ENCODE data around the gene B4GALT7.
"Not testable (repeated sequence)": the region's sequence is repeated elsewhere in the genome, so short reads cannot be mapped to it uniquely, and the experiment has no call there.

- not testable (repeated sequence) for TF ChIP-seq POLR2AphosphoS5, POLR2A (IDR thresholded peaks at IDR 0.05)
- TF ChIP-seq, protein P1, sequence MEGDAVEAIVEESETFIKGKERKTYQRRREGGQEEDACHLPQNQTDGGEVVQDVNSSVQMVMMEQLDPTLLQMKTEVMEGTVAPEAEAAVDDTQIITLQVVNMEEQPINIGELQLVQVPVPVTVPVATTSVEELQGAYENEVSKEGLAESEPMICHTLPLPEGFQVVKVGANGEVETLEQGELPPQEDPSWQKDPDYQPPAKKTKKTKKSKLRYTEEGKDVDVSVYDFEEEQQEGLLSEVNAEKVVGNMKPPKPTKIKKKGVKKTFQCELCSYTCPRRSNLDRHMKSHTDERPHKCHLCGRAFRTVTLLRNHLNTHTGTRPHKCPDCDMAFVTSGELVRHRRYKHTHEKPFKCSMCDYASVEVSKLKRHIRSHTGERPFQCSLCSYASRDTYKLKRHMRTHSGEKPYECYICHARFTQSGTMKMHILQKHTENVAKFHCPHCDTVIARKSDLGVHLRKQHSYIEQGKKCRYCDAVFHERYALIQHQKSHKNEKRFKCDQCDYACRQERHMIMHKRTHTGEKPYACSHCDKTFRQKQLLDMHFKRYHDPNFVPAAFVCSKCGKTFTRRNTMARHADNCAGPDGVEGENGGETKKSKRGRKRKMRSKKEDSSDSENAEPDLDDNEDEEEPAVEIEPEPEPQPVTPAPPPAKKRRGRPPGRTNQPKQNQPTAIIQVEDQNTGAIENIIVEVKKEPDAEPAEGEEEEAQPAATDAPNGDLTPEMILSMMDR (IDR thresholded peaks at IDR 0.05) = not testable (repeated sequence)
Measured at GRCh38 chr5:177657846-177658245, 57.9 kb downstream of the B4GALT7 start.
